GM19438 (cell line): ENCODE data around the gene PRR35.

Experiments used
- ATAC-seq: cut with Tn5 transposase; IDR thresholded peaks from one replicate; pipeline ENCODE4 v1.9.1; 2021; ENCODE audit warnings: low read depth; ENCODE audit not compliant: unreplicated experiment

The PRR35 gene

DNA sequence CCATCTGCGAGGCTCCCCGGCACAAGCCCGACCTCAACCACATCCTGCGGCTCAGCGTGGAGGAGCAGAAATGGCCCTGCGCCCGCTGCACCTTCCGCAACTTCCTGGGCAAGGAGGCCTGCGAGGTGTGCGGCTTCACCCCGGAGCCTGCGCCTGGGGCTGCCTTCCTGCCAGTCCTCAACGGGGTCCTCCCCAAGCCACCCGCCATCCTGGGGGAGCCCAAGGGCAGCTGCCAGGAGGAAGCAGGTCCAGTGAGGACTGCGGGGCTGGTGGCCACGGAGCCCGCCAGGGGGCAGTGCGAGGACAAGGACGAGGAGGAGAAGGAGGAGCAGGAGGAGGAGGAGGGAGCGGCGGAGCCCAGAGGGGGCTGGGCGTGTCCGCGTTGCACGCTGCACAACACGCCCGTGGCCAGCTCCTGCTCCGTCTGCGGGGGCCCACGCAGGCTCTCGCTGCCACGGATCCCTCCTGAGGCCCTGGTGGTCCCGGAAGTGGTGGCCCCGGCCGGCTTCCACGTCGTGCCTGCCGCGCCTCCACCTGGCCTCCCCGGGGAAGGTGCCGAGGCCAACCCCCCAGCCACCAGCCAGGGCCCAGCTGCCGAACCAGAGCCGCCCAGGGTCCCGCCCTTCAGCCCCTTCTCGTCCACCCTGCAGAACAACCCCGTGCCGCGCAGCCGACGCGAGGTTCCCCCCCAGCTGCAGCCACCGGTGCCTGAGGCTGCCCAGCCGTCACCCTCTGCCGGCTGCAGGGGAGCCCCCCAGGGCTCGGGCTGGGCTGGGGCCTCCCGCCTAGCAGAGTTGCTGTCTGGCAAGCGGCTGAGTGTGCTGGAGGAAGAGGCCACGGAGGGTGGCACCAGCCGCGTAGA, 13.1 kb upstream of the PRR35 start:
- peak; percentile 65 for ATAC-seq

DNA sequence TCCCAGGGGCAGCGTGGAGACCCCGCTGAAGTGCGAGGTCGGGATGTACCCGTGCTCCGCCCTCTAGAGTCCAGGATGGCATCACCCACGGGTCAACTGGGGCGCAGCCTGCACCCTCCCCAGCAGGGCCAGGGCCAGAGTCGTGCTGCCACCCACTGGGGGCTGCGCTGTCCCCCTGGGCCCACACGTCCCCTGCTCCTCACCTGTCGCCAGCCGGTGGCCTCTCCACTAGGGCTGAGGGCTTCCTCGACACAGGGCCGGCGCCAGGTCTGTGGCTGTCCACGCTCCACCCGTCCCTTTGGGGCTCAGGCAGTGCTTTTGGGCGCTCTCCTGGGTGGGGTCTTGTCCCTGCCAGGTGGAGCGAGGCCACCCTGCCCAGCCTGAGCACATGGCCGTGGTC, 11.6 kb upstream of the PRR35 start:
- ATAC-seq = no peak

GRCh38 chr16:549544-550263, 10.5 kb upstream of the PRR35 start:
- no peak for ATAC-seq

GRCh38 chr16:551210-551609, 9.0 kb upstream of the PRR35 start:
- ATAC-seq = no peak

GRCh38 chr16:552171-552570, 8.0 kb upstream of the PRR35 start:
- no peak for ATAC-seq

DNA sequence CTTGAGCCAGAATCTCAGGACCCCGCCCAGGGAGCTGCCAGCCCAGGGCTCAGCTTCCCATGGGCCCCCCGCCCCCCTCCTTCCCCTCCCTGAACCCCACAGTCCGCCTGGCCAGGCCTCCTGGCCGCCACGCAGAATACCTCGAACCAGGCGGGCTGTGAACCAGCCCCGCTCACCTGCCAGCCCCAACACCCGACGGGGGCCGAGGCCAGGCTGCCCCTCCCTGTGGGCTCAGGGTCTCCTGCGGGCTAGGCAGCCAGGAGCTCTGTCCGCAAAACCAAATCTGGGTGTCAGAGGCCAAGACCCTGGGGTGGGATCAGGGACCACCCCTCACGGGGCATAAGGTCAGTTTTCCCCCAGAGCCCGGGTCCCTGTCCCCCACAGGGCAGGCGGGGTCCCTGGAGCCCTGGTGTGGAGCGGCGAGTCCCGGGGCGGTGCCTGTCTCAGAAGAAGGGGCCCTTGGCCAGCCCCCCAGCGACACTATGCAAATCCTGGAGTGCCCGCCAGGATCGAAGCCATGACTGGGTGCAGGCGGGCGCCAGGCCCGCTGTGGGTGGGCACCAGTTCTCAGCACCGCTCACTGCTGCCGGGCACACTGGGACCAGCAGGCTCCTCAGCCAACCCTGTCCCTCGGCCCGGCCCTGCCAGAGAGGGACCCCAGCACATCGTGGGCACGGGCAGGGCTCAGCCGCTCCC, 6.4 kb upstream of the PRR35 start:
- no peak for ATAC-seq

- no peak for ATAC-seq
Observed at GRCh38 chr16:554297-554621, 5.9 kb upstream of the PRR35 start.

DNA sequence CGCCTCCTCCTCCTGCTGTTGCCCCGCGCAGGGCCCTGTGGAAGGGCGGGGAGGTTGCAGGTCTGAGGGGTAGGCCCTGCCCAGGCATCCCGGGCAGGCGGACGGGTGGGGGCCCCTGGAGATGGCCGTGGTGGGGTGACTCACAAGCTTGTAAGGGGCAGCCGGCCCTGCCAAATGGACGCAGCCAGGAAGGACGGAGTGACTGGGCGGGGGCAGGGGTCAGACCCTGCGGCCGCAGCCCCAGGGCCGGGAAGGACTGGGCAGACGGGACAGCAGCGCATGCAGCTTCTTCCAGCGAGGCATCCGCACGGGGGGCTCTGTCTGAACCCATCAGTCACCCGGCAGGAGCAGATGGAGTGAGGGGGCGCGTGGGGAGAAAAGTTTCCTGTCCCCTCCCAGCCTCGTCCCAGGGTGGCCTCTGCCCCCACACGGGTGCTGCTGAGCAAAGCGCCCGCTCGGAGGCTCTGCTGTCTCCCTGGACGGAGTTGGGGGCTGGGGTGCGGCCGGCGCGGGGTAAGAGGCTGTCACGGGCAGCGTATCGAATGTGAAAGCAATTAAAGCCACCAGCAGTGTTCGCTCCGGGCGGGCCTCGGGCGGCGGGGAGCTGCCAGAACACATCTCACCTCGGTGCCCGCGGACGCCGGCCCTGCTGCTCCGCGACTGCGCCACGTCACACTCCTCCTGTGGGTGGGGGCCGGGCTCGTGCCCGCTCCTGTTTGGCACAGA, 5.4 kb upstream of the PRR35 start:
- no peak for ATAC-seq

DNA sequence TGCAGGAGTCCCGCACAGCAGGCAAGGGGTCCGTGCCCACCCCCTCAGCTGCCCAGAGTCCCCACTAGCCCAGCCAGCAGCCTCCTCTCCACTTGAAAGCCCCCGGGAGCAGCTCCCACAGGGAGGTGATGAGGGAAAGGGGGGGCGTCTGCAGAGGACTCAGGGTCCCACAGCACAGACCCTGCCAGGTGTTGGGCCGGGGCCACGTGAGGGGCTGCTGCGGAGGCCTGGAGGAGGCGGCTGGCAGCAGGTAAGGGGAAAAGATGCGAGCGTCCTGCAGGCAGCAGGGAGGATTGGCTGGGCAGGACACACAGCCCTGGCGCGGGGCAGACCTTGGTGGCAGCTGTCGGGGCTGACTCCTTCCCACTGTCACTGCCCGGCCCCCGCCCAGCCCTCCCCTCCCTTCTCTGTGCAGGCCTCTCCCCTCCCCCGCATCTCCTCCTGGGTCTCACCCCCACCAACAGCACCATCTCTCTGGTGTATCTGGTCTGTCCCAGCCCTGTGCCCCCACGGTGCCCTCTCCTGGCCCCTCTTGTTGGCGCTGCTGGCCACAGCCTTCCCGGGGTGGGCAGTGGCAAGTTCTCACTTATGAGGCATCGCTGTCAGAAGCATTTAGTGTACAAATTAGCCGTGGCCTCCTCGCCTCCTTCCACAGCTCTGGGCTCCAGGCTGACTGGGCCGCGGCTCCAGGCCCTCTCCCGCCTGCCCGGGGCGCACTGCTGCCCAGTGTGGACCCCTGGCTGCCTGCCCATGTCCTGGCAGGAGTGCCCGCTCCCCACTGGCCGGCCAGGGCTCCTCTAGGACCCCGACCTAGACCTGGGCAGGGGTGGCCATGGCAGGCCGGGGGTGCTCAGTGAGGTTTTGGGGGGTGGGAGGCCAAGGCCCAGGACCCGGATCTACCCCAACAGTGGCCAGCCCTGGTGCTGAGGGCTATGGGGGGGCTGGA, 4.4 kb upstream of the PRR35 start:
- ATAC-seq = no peak

DNA sequence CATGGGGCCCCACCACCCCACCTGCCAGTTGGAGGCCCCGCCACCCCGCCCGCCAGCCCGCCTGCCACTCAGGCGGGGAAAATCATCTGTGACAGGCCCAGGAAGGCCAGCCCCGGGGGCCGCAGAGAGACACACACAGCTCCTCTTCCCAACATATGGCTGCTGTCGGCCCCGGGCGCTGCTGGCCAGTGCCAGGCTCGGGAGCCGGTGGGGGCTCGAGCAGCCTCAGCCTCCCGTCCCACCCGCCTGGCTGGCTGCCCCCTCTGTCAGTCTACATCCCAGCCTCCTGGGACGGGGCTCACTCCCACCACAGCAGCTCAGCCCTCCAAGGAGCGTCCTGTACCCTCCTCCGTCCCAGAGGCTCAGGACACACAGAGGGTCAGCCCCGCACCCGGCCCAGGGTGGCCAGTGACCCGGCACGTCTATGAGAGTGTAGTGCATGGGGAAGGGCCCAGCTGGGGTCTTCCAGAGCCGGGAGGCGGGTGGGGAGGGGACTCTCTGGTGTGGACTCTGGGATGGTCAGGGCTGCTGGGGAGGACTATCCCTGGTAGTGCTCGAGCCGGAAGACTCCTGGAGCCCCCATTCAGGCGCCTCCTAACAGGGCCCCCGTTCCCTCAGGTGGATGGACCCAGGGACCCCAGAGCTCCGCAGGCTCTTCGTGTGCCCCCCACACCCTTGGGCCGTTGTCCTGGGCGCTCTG, 3.6 kb upstream of the PRR35 start:
- no peak for ATAC-seq

GRCh38 chr16:557463-558297, 2.5 kb upstream of the PRR35 start:
- no peak for ATAC-seq

- ATAC-seq = no peak
Observed at GRCh38 chr16:558298-559020, 1.7 kb upstream of the PRR35 start.

- no peak for ATAC-seq
Observed at GRCh38 chr16:559021-559380, 1.2 kb upstream of the PRR35 start.

- ATAC-seq = no peak
Observed at GRCh38 chr16:559411-560203, 587 bp upstream of the PRR35 start.

GRCh38 chr16:560701-561412, 663 bp downstream of the PRR35 start:
- ATAC-seq = no peak

DNA sequence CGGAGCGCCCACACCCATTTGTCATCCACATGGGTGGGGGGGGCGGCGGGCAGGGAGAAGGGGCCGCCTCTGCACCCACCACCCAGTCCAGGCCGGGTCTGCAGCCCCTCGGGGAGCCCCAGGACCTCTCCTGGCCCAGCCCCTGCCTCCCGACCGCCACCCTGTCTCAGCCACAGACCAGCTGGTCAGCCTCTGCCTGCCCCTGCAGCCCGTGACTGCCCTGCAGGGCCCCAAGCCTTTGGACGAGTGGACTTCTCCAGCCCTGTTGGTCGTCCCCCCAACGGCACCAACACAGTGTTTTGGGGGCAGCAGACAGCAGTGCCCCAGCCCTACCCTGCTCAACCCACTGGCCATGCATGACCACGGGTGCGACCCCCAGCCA, 1.2 kb downstream of the PRR35 start:
- no peak for ATAC-seq
